8988T (cell line): ENCODE results near the gene GATA3.

ENCODE experiments used
- DNase-seq: peaks from one replicate; pipeline ENCODE4 v3.0.0; 2011

The GATA3 gene

DNA sequence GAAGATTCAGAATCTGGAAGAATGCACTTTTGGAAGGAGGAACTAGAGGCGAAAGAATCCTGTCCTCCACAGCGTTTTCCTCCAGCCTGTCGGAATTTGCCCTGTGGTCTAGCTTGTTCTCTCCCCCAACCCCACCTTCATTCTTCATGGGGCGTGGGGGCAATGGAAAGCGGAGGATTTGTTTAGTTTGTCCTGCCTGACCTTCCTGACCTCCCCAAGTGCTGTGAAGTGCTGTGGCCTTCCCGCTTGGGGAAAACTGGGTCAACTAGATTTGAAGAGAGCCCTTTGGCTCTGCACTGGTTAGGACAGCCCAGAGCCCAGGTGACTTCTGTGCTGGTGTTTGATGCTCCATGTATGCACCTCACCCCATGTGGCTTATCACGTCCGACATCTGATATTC lies 49.1 kb downstream of the GATA3 start:
- no peak for DNase-seq

DNA sequence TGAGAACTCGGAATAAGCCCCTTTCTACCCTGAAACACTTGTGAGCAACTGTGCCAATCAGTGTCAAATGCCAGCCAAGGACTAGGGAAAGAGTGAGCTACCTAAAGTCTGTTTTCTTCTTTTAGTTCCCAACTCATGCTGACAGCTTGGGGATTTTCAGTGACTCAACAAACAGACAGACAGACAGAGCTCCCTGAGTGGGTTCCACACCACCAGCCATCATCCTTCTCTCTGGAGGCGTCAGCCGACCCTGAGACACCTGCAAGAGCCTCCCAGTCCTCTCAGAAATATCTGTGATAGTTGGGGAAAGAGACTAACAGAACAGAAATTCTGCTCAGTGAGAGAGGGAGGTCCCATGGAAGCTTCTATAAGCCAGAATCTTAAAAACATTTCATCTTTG lies 49.5 kb downstream of the GATA3 start:
- no peak for DNase-seq

GRCh38 chr10:8104721-8105120 lies 50.2 kb downstream of the GATA3 start:
- DNase-seq = no peak

DNA sequence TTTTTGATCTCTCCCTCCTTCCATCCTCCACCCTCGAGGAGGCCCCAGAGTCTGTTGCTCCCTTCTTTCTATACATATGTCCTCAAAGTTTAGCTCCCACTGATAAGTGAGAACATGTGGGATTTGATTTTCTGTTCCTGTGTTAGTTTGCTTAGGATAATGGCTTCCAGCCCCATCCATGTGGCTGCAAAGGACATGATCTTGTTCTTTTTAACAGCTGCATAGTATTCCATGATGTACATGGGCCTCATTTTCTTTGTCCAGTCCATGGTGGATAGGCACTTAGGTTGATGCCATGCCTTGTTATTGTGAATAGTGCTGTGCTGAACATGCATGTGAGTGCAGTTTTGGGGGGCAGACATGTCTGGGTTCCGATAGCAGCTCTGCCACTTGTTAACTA lies 51.4 kb downstream of the GATA3 start:
- DNase-seq = no peak

- DNase-seq = no peak
These were observed 57.9 kb downstream of the GATA3 start for GRCh38 chr10:8112230-8112905.

GRCh38 chr10:8112942-8113442 lies 58.5 kb downstream of the GATA3 start:
- no peak for DNase-seq

GRCh38 chr10:8113616-8114015 lies 59.1 kb downstream of the GATA3 start:
- DNase-seq = no peak

- DNase-seq = no peak
These were observed 60.5 kb downstream of the GATA3 start for GRCh38 chr10:8114741-8115617.

GRCh38 chr10:8115618-8115980 lies 61.1 kb downstream of the GATA3 start:
- no peak for DNase-seq

GRCh38 chr10:8116474-8116873 lies 62.0 kb downstream of the GATA3 start:
- DNase-seq = no peak

DNA sequence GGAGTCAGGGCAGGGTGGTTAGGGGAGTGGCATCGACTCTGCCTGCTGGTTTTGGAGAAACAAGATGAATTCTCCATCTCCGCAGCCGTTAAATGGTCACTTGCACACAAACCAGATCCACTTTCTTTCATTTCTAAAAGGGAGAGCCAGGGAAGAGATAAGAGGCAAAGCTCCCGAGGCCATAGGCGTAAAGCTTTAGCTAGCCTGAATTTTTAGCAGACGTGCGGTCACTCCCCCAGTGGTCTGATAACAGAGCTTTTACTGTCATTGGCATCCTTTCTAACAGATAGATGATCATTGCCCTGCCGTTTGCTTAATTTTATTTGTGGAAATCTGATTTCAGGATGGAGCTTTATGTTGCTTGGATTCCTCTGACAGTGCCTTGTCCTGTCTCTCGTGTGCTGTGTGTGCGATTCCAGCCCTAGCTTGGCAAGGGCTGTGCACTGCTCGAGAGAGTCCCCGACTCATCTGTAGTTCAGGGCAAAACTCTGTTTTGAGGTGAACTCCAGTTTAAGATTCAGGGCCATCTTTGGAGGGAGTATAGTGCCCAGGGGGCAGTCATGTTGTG lies 62.5 kb downstream of the GATA3 start:
- DNase-seq = no peak

- no peak for DNase-seq
These were observed 66.9 kb downstream of the GATA3 start for GRCh38 chr10:8121201-8121890.

DNA sequence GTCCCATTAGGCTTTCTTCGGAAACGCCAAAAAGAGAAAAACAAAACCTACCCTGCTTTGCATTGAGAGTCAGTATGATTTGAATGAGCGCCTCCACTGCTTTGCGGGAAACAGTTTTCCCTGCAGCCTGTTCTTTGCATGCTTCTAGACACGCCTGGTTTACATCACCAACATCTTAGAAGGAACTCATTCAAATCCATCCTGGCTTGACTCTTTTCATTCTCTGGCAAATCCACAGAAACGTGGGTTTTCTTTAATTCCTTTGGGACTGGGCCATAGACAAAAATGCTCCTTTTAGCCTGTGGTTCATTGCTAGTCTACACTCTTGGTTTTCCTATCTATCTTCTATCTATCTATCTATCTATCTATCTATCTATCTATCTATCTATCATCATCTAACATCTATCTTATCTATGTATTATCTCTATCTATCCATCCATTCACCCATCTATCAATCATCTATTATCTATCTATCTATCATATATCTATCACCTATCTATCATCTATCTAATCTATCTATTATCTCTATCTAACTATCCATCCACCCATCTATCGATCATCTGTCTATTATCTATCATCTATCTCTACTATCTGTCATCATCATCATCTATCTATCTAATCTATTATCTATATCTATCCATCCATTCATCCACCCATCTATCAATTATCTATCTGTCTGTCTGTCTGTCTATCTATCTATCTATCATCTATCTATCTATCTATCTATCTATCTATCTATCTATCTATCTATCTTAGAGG lies 68.3 kb downstream of the GATA3 start:
- no peak for DNase-seq

DNA sequence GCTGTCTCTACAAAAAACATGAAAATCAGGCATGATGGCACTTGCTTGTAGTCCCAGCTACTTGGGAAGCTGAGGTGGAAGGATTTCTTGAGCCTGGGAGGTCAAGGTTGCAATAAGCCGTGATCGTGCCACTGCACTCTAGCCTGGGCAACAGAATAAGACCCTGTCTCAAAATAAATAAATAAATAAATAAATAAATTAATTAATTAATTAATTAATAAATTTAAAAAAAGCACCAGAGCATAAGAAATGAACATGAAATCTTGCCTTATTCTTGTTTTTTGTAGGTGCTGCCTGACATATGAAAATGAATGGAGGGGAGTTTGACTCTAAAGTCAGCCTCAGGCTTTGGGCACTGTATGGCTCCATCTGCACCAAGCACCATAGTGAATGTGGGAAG lies 69.9 kb downstream of the GATA3 start:
- no peak for DNase-seq
